H1 (cell line): ENCODE results near the gene TAF3. TPM values are rescaled to one million over a fixed set of nuclear protein-coding genes. Genes with fewer than 3 reads are reported as not detected.

Source experiments
- CTCF ChIA-PET: fragments of 300-600 bp; sonication (Branson Sonifier 250); formaldehyde crosslinking; loops from one replicate; lab custom pipeline; 2021; ENCODE audit not compliant: partially characterized antibody; lab: Charles Lee
- POLR2A ChIA-PET: fragments of 300-600 bp; sonication (Branson Sonifier 250); formaldehyde crosslinking; loops from one replicate; lab custom pipeline; 2021; ENCODE audit warnings: inconsistent platforms; ENCODE audit not compliant: partially characterized antibody; lab: Charles Lee
- DNase-seq, 2 experiments: peaks; one replicate each; pipeline versions ENCODE4 v3.0.0 to v3.0.0-alpha.2; 2010 to 2022; ENCODE audit warnings: low spot score in 2 of 2, low read depth in 1 of 2, mixed read lengths in 1 of 2
- FAIRE-seq: peaks from 2 replicates; lab custom pipeline; 2011; peaks lifted over from hg19 to GRCh38; lab: Jason Lieb, UNC
- H2AFZ ChIP-seq: 2 replicates; pipeline ENCODE4 v1.8.1; 2012; ENCODE audit warnings: low read length, inconsistent platforms
- H2AK5ac ChIP-seq: 2 replicates; pipeline ENCODE4 v1.6.1; 2013; ENCODE audit warnings: low read depth, low read length
- H2BK120ac ChIP-seq: replicated peaks from 2 replicates; pipeline ENCODE3; 2013; ENCODE audit warnings: low read depth, low read length, inconsistent platforms
- H2BK12ac ChIP-seq: 2 replicates; pipeline ENCODE4 v1.6.1; 2013; ENCODE audit warnings: low read depth, low read length
- H2BK15ac ChIP-seq: 2 replicates; pipeline ENCODE4 v1.6.1; 2013; ENCODE audit warnings: low read length
- H2BK20ac ChIP-seq: 2 replicates; pipeline ENCODE4 v1.6.1; 2013; ENCODE audit warnings: low read length
- H2BK5ac ChIP-seq: 2 replicates; pipeline ENCODE4 v1.6.1; 2013; ENCODE audit warnings: low read depth, low read length
- H3K14ac ChIP-seq: 2 replicates; pipeline ENCODE4 v1.6.1; 2013; ENCODE audit warnings: inconsistent platforms; ENCODE audit not compliant: insufficient read length
- H3K18ac ChIP-seq: 2 replicates; pipeline ENCODE4 v1.6.1; 2013; ENCODE audit warnings: low read length; ENCODE audit errors: extremely low read depth
- H3K23ac ChIP-seq: 2 replicates; pipeline ENCODE4 v1.6.1; 2013; ENCODE audit warnings: inconsistent platforms; ENCODE audit not compliant: insufficient read length
- H3K23me2 ChIP-seq: 2 replicates; pipeline ENCODE4 v1.6.1; 2013; ENCODE audit warnings: low read depth, low read length
- H3K27ac ChIP-seq: 2 replicates; pipeline ENCODE4 v1.6.1; 2011; ENCODE audit warnings: low read depth, low read length, inconsistent platforms
- H3K27me3 ChIP-seq, 4 experiments: replicated peaks in 1 of 4; 1 replicate in 1 of 4; 2 replicates in 3 of 4; pipeline versions ENCODE4 v1.6.1 to v1.8.1; 2011 to 2013; ENCODE audit warnings: low read length in 3 of 4, mild to moderate bottlenecking in 3 of 4, inconsistent platforms in 2 of 4, mixed read lengths in 2 of 4, moderate library complexity in 1 of 4; ENCODE audit not compliant: control insufficient read depth in 3 of 4, insufficient read depth in 3 of 4; ENCODE audit errors: extremely low read depth in 1 of 4
- H3K36me3 ChIP-seq, 4 experiments: 2 replicates each; pipeline versions ENCODE4 v1.6.1 to v1.8.1; 2011 to 2013; ENCODE audit warnings: mild to moderate bottlenecking in 4 of 4, low read length in 3 of 4, moderate library complexity in 2 of 4, control low read depth in 1 of 4, inconsistent platforms in 1 of 4; ENCODE audit not compliant: insufficient read depth in 4 of 4, control insufficient read depth in 2 of 4
- H3K4ac ChIP-seq: replicated peaks from 2 replicates; pipeline ENCODE3; 2013; ENCODE audit warnings: low read length, low read depth, mixed read lengths, inconsistent platforms; ENCODE audit not compliant: insufficient read length
- H3K4me1 ChIP-seq, 4 experiments: replicated peaks in 1 of 4; 1 replicate in 1 of 4; 2 replicates in 3 of 4; pipeline versions ENCODE4 v1.6.1 to v1.8.1; 2011 to 2013; ENCODE audit warnings: low read length in 3 of 4, inconsistent platforms in 2 of 4, mixed read lengths in 1 of 4; ENCODE audit not compliant: insufficient read depth in 4 of 4, control insufficient read depth in 3 of 4
- H3K4me2 ChIP-seq, 2 experiments: 2 replicates each; pipeline versions ENCODE4 v1.6.1 to v1.8.1; 2011 to 2013; ENCODE audit warnings: low read depth in 2 of 2, low read length in 2 of 2, control low read depth in 1 of 2, inconsistent platforms in 1 of 2, mild to moderate bottlenecking in 1 of 2; ENCODE audit not compliant: insufficient read depth in 1 of 2
- H3K4me3 ChIP-seq, 4 experiments: fragments of 200-600, 300-600 bp in 1 of 4; sonication (generic), shearing (Covaris generic), sonication (Bioruptor Twin) in 1 of 4; 2 replicates each; pipeline versions ENCODE4 v1.5.1 to v1.8.1; 2011 to 2016; ENCODE audit warnings: low read length in 4 of 4, low read depth in 3 of 4, control low read depth in 2 of 4, inconsistent platforms in 2 of 4, mild to moderate bottlenecking in 2 of 4, mixed read lengths in 1 of 4, moderate library complexity in 1 of 4; ENCODE audit not compliant: insufficient read depth in 2 of 4; ENCODE audit errors: extremely low read depth in 1 of 4
- H3K56ac ChIP-seq: replicated peaks from 2 replicates; pipeline ENCODE3; 2013; ENCODE audit warnings: low read depth, mild to moderate bottlenecking, mixed read lengths, low read length, inconsistent platforms; ENCODE audit not compliant: insufficient read length
- H3K79me1 ChIP-seq: 2 replicates; pipeline ENCODE4 v1.6.1; 2013; ENCODE audit warnings: low read depth, low read length, control low read depth
- H3K79me2 ChIP-seq, 2 experiments: 2 replicates each; pipeline versions ENCODE4 v1.6.1 to v1.8.1; 2012 to 2013; ENCODE audit warnings: low read length in 2 of 2, mild to moderate bottlenecking in 2 of 2, inconsistent platforms in 1 of 2; ENCODE audit not compliant: insufficient read depth in 2 of 2, control insufficient read depth in 1 of 2
- H3K9ac ChIP-seq, 4 experiments: replicated peaks in 1 of 4; 1 replicate in 1 of 4; 2 replicates in 3 of 4; pipeline versions ENCODE4 v1.6.1 to v1.8.1; 2011 to 2013; ENCODE audit warnings: low read depth in 3 of 4, low read length in 3 of 4, control low read depth in 2 of 4, mild to moderate bottlenecking in 2 of 4, moderate library complexity in 2 of 4, inconsistent platforms in 1 of 4; ENCODE audit errors: extremely low read depth in 1 of 4
- H3K9me3 ChIP-seq, 2 experiments: 2 replicates each; pipeline versions ENCODE4 v1.6.1 to v1.8.1; 2012 to 2013; ENCODE audit warnings: mild to moderate bottlenecking in 2 of 2, moderate library complexity in 2 of 2, control low read depth in 1 of 2, inconsistent platforms in 1 of 2, low read depth in 1 of 2, low read length in 1 of 2, mixed read lengths in 1 of 2; ENCODE audit not compliant: insufficient read depth in 2 of 2
- H4K20me1 ChIP-seq, 2 experiments: replicated peaks in 1 of 2; 2 replicates each; pipeline versions ENCODE3 to v1.8.1; 2011 to 2013; ENCODE audit warnings: inconsistent platforms in 2 of 2, low read length in 2 of 2, mild to moderate bottlenecking in 1 of 2; ENCODE audit not compliant: insufficient read depth in 2 of 2, control insufficient read depth in 1 of 2
- H4K5ac ChIP-seq: 2 replicates; pipeline ENCODE4 v1.6.1; 2013; ENCODE audit warnings: low read length, low read depth, mixed read lengths, inconsistent platforms; ENCODE audit not compliant: insufficient read length
- H4K8ac ChIP-seq: 2 replicates; pipeline ENCODE4 v1.8.0; 2013; ENCODE audit warnings: mild to moderate bottlenecking, moderate library complexity, low read length, inconsistent platforms; ENCODE audit not compliant: insufficient read depth; ENCODE audit errors: extremely low read depth
- H4K91ac ChIP-seq: replicated peaks from 2 replicates; pipeline ENCODE3; 2013; ENCODE audit warnings: low read length, mixed read lengths, inconsistent platforms; ENCODE audit not compliant: insufficient read length
- ATF2 ChIP-seq: IDR thresholded peaks from 2 replicates; pipeline ENCODE4 v1.6.1; 2012; ENCODE audit warnings: low read length, inconsistent platforms
- CHD1 ChIP-seq: IDR thresholded peaks from 2 replicates; pipeline ENCODE4 v1.6.1; 2012; ENCODE audit warnings: low read depth, low read length, improper control_type of control experiment
- FOSL1 ChIP-seq: IDR thresholded peaks from 2 replicates; pipeline ENCODE4 v1.6.1; 2011; ENCODE audit warnings: mild to moderate bottlenecking, low read depth, low read length, moderate library complexity; ENCODE audit not compliant: insufficient read depth
- HDAC2 ChIP-seq, 2 experiments: fragments of 300-600 bp in 1 of 2; sonication (generic) in 1 of 2; IDR thresholded peaks; 2 replicates each; pipeline ENCODE4 v1.6.1; 2011 to 2012; ENCODE audit warnings: low read depth in 2 of 2, low read length in 2 of 2, mild to moderate bottlenecking in 2 of 2, moderate library complexity in 2 of 2, borderline replicate concordance in 1 of 2, inconsistent platforms in 1 of 2
- JUN ChIP-seq: IDR thresholded peaks from 2 replicates; pipeline ENCODE4 v1.6.1; 2011; ENCODE audit warnings: low read depth, mild to moderate bottlenecking, improper control_type of control experiment, low read length
- MAX ChIP-seq: IDR thresholded peaks from 2 replicates; pipeline ENCODE4 v1.6.1; 2012; ENCODE audit warnings: inconsistent platforms
- POLR2A ChIP-seq, 2 experiments: IDR thresholded peaks; 1 replicate in 1 of 2; 2 replicates in 1 of 2; pipeline ENCODE4 v1.6.1; 2011; ENCODE audit warnings: low read depth in 2 of 2, low read length in 2 of 2, mild to moderate bottlenecking in 2 of 2; ENCODE audit errors: control extremely low read depth in 1 of 2
- POLR2AphosphoS5 ChIP-seq: IDR thresholded peaks from 2 replicates; pipeline ENCODE4 v1.6.1; 2011; ENCODE audit warnings: low read depth, low read length
- RAD21 ChIP-seq, 2 experiments: IDR thresholded peaks in 1 of 2; conservative IDR thresholded peaks in 1 of 2; 2 replicates each; pipeline ENCODE4 v1.6.1; 2011; ENCODE audit warnings: low read depth in 2 of 2, low read length in 2 of 2, improper control_type of control experiment in 1 of 2, inconsistent platforms in 1 of 2, mild to moderate bottlenecking in 1 of 2, moderate library complexity in 1 of 2
- RFX5 ChIP-seq: IDR thresholded peaks from 2 replicates; pipeline ENCODE4 v1.6.1; 2011; ENCODE audit warnings: low read depth, low read length, improper control_type of control experiment, borderline replicate concordance
- SP1 ChIP-seq: IDR thresholded peaks from 2 replicates; pipeline ENCODE4 v1.6.1; 2011; ENCODE audit warnings: low read depth, low read length
- WGBS, 2 experiments: shearing (Covaris generic) in 1 of 2; methylation state at CpG; one replicate each; pipeline versions ENCODE4 v1.1.6 to v1.1.7; 2013 to 2015; ENCODE audit warnings: low lambda C conversion rate in 2 of 2, mixed read lengths in 2 of 2, inconsistent platforms in 1 of 2, low coverage in 1 of 2, missing lambda C conversion rate in 1 of 2; ENCODE audit not compliant: insufficient replicate concordance in 2 of 2, insufficient coverage in 1 of 2, insufficient read length in 1 of 2; ENCODE audit errors: extremely low coverage in 1 of 2, missing lambda C conversion rate in 1 of 2; 5-methylcytosine and 5-hydroxymethylcytosine counted together
- polyA plus RNA-seq, 7 experiments: library from polyadenylated mRNA; depleted of rRNA in 3 of 7; stranded (reverse) in 5 of 7; unstranded in 2 of 7; fragments of >200 nt in 5 of 7; fragments of 200-250 nt in 2 of 7; gene quantifications; 1 replicate in 5 of 7; 2 replicates in 1 of 7; 4 replicates in 1 of 7; pipeline versions ENCODE4 v1.2.1 to v1.2.3, GENCODE V29; 2011 to 2013; ENCODE audit warnings: missing spikeins in 2 of 7, mixed read lengths in 2 of 7
- total RNA-seq: library from RNA; stranded (reverse); fragmentation: NEBNext Ultra II Directional; extraction: Animal tissue kit (Norgen Biotek cat#: 25700); gene quantifications from 2 replicates; pipeline ENCODE4 v1.2.1, GENCODE V29; 2021

Gene TAF3
- total and polyA plus RNA-seq, 2 of the 8 experiments (the other 6 are each of a cell fraction or from before 2014, with no cell fraction given), result 1.5 to 11.2 TPM

- Histone ChIP-seq H3K79me2 (peaks cover 0 to 3% of the 10 kb centered on the region in 2 experiments; a peak in 2 of 4 replicates), H3K9ac (no peak overlapping the region), H3K27me3 (no peaks in the 10 kb centered on the region), H3K9me3 (no peaks in the 10 kb centered on the region), H4K5ac (no peak overlapping the region), H4K91ac (no peak overlapping the region), H2BK12ac (no peak overlapping the region), H3K36me3 (no peaks in the 10 kb centered on the region), H2BK20ac (no peak overlapping the region), H2AFZ (no peak overlapping the region), H3K27ac (no peak overlapping the region), H3K79me1 (no peaks in the 10 kb centered on the region), H3K23ac (no peak overlapping the region), H2BK120ac (no peak overlapping the region), H3K4ac (no peak overlapping the region), H3K4me2 (no peak overlapping the region), H2BK5ac (no peak overlapping the region), H3K56ac (no peak overlapping the region), H3K18ac (no peak overlapping the region), H3K4me1 (peaks cover 0 to 6% (median 4%) of the 10 kb centered on the region in 4 experiments; a peak in 2 of 7 replicates), H3K14ac (no peak overlapping the region), H2AK5ac (no peak overlapping the region), H4K8ac (no peak overlapping the region), H3K23me2 (no peaks in the 10 kb centered on the region; the same call in 1 of the 2 replicates), H4K20me1 (peaks cover 0 to 5% of the 10 kb centered on the region in 2 experiments), H3K4me3 (no peak overlapping the region), H2BK15ac (no peak overlapping the region)
- POLR2A ChIA-PET, result interaction anchor here (0.8 kb wide), 1 partner anchor 9 kb away, joined by 3 read pairs; no protein-coding TSS in a partner anchor
- 85% methylated on average over 6 of the region's 6 CpGs; no CpG with 5 or more reads in 1 of the 2 experiments for WGBS, 2 experiments
- no peak for FAIRE-seq
- no peak for DNase-seq
- CTCF ChIA-PET, result no interaction called here
- no peak for TF ChIP-seq POLR2A (IDR thresholded peaks at IDR 0.05; ENCODE audit: control extremely low read depth in 1 of 2, low read depth in 2 of 2, low read length in 2 of 2)
- TF ChIP-seq HDAC2 (IDR thresholded peaks at IDR 0.05; ENCODE audit: borderline replicate concordance in 1 of 2, low read depth in 2 of 2, low read length in 2 of 2), result no peak
- TF ChIP-seq RAD21 (IDR thresholded peaks at IDR 0.05 in 1 of 2, conservative IDR thresholded peaks at IDR 0.05 in 1 of 2; ENCODE audit: low read depth in 2 of 2, low read length in 2 of 2), result no peak
- TF ChIP-seq JUN, result no peak
- TF ChIP-seq ATF2, result no peak
- no peak for TF ChIP-seq MAX
- TF ChIP-seq CHD1, result no peak
- no peak for TF ChIP-seq RFX5
- no peak for TF ChIP-seq FOSL1
- TF ChIP-seq POLR2AphosphoS5, result no peak
- TF ChIP-seq SP1, result no peak
Observed at GRCh38 chr10:7948371-7949000, 130.2 kb downstream of the TAF3 start.
